GM18909 (cell line): ENCODE measurements around the gene HAUS8.
"Not testable (repeated sequence)": the region's sequence is repeated elsewhere in the genome, so short reads cannot be mapped to it uniquely, and the experiment has no call there.

Experiments used
- ATAC-seq: cut with Tn5 transposase; IDR thresholded peaks from one replicate; pipeline ENCODE4 v1.9.1; 2021; ENCODE audit warnings: mild to moderate bottlenecking; ENCODE audit not compliant: unreplicated experiment, poor library complexity

HAUS8 gene

DNA sequence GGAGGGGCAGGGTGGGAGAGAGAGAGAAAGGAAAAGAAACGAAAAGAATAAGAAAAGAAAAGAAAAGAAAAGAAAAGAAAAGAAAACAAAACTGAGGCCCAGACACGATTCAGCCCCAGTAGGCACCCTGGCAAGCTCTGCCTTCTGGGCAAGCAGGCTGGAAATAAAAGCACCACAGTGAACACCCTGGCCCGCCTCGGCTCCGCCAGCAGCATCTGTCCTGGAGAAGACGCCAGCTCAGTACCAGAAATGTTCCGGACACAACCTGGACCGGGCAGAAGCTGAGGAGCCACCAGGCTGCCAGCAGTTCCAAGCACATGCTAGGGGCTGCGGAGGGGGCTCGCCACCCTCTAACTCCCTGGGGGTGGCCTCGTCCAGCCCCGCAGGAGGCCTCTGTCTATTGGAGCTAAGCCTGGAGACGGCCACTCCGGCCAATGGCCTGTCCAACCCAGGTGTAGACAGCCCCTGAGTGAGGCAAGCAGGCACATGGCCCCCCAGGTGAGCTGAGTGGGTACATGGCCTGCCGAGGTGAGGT is 37.2 kb downstream of the HAUS8 start:
- no peak for ATAC-seq

DNA sequence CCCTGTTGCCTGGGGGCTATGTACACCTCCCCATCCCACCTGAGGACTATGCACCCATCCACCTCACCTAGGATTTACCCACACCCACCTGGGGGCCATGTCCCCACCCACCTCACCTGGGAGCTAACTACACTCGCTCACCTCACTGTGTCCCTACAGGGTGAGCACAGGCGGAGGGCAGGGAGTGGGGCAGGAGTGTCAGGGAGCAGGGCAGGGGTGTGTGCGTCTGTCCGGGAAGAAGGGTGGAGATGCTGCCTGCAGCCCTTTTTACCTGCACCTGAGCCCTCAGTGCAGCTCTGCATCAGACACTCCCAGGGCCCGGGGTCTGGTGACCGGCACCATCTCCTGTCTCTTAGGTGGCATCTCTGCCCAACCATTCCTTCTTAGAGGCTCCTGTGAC is 38.1 kb downstream of the HAUS8 start:
- ATAC-seq: no peak

DNA sequence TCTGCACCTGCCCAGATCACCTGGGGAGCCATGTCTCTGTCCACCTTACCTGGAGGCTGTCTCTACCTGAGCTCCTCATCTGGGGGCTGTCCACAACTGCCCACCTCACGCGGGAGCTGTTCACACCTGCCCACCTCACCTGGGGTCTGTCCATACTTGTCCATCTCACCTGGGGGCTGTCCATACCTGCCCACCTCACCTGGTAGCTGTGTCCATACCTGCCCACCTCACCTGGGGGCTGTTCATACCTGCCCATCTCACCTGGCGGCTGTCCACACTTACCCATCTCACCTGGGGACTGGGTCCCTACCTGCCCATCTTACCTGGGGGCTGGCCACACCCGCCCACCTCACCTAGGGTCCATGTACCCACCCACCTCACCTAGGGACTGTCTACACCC is 38.6 kb downstream of the HAUS8 start:
- ATAC-seq: no peak

DNA sequence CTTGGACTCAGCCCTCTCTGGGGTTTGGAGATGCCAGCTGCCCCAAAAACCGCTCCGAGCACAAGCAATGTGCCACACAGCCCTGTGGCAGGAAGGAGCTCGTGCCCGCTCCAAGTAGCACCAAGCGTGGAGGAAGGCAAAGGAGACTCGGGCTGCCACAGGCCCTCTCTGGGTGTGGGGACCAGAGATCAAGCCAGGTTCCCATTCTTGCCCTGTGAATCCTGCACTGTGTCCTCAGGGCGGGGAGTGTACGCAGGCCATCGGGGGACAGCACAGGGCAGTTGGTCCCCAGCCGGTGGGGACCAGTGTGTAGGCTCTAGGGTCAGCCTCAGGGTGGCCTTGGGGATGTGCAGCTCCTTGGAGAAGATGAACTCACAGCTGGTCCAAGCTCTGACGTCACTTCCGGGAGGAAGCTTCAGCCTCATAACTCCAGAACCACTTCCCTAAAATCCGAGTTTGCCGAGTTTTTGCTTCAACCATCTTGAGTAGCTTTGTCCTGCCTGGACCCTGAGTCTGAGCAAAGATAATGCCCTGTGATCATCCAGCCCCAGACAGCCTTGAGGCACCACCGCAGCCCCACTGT is 39.3 kb downstream of the HAUS8 start:
- ATAC-seq: no peak

DNA sequence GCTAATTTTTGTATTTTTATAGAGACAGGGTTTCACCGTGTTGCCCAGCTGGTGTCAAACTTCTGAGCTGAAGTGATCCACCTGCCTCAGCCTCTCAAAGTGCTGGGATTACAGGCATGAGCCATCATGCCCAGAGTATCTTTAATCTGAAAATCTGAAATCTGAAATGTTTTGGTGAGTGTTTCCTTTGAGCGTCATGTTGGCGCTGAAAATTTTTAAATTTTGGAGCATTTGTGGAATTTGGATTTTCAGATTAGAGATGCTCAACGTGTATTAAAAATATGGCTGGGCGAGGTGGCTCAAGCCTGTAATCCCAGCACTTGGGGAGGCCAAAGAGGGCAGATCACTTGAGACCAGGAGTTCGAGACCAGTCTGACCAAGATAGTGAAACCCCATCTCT is 43.5 kb downstream of the HAUS8 start:
- ATAC-seq: no peak

DNA sequence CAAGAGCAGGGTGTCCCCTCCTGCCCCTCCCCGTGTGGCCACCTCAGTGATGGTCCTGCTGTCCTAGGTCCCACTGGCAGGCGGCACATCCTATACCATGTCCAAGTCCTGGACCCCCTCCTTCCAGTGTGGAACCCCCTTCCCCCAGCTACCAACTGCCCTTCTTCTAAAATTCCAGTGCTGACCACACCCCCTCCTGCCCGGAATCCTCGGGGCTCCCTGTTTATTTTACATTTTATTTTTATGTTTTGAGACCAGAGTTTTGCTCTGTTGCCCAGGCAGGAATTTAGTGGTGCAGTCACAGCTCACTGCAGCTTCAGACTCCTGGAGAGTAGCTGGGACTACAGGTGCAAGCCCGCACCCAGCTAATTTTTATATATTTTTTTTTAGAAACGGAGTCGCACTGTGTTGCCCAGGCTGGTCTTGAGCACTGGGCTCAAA is 47.7 kb downstream of the HAUS8 start:
- ATAC-seq: no peak

DNA sequence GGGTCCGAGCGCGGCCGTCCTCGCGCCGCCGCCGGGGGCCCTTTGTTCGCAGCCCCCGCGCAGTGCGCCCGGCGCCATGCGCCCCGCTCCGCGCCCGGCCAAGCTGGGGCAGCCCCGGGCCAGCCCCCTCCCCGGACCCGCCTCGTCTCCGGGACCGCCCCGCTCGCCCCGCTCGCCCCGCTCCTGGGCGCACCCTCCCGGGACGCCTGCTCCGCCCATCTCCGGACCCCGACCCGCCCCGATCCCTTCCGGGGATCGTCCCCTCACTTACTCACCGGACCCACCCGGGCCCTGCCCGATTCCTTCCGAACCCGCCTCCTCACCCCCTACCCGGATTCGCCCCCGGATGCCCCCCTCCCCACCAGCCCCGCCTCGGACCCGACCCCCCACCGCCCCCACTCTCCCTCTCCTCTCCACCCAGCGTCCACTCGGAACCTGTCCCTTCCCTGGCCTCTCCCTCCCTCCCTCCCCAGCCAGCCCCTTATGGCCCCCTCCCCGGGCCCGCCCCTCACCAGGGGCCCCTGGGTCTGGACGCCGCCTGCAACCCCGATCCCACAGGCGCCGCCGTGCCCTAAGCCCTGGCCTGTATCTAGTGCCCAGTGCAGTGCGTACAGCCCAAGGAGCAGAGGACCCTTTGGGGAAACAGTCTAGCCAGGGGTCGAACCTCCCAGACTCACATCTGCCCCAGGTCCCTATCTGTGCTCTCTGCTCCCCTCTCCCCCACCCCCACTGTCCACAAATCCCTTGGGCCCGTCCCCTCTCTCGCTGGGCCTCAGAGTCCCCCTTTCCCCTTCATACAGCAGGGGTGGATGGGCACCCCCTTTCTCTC is 48.3 kb downstream of the HAUS8 start, which contains the start of gene CPAMD8:
Gene CPAMD8, minus strand, starts transcription at position 105 of the 829 bp plus-strand sequence. CDS start 168 bp downstream, outside the sequence.
- no peak for ATAC-seq

DNA sequence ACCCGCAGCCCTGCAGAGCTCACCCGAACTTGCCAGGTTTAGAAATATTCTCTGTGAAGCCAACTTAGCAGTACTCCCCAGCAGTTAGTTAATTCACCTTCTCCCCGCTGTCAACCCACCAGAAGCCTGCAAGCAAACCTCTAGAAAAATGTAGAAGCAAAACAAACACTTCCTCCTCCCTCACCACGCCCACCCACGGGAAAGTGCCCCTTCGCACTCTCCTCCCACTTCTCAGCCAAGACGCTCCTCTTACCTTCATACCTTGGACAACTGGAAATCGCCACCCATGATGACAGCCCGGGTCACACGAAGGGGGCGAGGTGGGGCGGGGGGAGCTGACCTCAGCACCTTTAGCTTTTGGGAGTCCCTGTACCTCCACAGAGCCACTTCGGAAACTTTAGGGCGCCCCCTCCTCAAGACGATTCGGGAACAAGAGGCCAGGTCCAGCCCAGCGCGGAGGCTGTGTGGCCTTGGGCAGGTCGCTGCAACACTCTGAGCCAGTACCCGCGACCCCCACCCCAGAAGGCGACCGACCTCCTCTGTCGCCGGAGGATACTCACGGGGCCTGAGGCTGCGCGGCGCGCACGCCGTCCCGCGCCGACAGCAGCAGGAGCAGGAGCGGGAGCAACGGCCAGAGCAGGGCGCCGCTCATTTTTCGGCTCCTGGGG is 49.1 kb downstream of the HAUS8 start:
- ATAC-seq: no peak

DNA sequence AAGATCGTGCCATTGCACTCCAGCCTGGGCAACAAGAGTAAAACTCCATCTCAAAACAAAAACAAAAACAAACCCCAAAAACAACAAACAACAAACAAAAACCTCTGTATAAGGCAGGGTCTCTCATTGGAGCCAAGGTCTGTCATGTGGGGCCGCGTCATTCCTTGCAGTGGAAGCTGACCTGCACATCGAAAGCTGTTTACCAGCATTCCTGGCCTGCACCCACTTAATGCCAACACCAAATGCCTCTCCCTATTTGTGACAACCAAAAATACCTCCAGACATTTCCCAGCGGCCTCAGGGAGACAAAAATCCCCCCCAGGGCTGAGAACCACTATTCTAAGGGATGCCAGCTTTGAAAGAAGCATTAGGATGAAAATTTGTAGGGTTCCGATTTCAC is 49.9 kb downstream of the HAUS8 start:
- ATAC-seq: no peak

DNA sequence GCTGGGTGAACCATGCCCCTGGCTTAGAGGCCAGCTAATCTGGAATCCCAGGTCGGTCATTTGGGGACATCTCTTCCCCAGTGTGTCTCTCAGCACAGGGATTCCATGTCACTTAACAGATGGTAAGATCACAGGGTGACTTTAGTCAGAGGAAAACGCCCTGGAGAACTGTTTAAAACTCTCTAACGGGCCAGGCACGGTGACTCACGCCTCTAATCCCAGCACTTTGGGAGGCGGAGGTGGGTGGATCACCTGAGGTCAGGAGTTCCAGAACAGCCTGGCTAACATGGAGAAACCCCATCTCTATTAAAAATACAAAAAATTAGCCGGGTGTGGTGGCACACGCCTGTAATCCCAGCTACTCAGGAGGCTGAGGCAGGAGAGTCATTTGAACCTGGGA is 50.3 kb downstream of the HAUS8 start:
- not testable (repeated sequence) for ATAC-seq

DNA sequence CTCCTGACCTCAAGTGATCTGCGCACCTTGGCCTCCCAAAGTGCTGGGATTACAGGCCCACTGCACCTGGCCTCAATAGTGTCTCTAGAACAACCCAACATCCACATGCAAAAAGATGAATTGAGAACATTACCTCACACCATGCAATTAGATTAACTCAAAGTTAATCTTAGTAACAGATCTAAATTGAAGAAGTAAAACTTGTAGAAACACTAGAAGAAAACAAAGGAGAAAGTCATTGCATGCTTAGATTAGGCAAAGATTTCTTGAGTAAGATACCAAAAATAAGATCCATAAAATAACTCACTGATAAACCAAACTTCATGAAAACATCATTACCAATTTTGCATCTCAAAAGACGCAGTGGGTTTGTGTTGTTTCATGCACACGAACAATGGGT is 51.4 kb downstream of the HAUS8 start:
- ATAC-seq: no peak

DNA sequence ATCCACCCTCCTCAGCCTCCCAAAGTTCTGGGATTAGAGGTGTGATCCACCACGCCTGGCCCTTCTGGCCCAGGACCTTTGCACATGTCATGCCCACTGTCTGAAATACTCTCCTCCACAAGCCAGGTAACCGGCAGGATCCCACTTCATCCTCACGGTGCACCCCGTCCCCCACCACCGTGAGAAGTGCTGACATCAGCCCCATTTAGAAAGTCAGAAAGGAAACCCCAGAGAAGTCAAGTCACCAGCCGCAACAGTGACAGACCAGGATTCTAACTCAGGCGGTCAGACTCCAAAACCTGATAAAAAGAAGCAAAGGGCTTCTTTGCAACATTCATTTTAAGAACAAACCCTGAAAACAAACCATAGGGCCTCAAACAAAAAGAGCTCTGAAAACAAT is 52.5 kb downstream of the HAUS8 start:
- no peak for ATAC-seq

DNA sequence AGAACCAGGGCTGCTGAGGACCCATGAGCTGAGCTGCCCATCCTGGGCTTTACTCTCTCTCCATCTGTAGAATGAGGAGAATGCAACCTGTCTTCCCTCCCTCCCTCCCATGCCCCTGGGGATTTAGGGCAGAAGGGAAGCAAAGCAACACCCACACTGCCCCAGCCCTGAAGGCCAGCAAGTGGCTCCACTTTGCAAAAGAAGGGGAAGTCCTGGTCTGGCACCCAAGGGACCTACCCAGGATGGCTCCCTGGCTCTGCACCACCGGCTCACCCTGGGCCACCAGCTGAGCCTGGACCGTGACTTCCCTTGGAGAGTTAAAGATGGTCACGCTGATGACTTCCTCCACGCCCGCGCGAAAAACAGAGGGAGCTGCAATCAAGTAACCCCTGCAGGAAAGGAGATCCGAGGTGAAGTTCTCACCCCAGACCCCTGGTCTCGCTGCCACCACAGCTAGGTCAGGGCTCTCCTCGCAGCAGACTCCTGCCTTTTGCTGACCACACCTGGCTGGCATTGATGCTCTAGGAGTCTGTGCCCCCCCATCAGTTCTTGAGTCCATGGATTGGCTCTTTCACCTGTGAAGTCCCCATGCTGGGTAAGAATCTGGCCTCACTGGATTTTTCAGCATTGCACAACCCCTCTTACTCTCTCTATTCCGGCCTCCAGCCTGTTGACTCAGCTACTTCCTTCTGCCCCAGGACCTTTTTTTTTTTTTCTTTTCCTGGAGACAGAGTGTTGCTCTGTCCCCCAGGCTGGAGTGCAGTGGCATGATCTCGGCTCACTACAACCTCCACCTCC is 53.3 kb downstream of the HAUS8 start:
- ATAC-seq: no peak

DNA sequence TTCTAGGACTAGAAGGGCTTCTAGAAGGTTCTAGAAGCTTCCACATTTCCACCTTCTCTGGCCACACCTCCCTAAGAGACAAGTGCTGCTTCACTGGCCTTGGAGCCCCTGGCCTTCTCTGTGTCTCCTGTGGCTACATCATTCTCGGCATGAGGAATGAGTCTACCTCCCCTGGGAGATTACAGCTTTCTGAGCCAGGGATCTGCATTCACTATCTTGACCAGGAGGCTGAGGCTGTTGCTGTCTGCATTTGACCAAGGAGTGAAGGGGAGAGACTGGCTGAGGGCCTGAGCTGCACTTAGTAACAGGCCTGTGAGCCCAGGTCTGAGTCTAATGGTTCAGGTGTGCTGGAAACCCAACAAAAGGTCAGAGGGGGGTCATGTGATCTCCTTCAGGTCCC is 53.9 kb downstream of the HAUS8 start:
- ATAC-seq: no peak

DNA sequence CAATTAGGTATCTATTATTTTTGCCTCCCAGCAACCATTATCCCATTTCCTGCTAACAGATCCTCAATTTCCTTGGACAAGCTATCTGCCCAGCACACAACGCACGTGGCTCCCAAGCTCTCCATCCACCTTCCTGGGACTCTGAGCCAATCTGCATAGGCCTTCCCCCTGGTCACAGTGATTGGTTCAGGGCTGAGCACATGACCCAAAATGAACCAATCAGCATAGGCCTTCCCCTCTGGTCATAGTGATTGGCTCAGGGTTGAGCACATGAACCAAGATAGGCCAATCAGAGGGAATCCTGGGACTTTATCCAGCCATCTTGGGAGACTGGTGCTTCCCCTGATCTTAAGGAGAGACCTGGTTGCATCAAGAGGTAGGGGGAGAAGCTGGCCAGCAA is 54.4 kb downstream of the HAUS8 start:
- ATAC-seq: no peak

DNA sequence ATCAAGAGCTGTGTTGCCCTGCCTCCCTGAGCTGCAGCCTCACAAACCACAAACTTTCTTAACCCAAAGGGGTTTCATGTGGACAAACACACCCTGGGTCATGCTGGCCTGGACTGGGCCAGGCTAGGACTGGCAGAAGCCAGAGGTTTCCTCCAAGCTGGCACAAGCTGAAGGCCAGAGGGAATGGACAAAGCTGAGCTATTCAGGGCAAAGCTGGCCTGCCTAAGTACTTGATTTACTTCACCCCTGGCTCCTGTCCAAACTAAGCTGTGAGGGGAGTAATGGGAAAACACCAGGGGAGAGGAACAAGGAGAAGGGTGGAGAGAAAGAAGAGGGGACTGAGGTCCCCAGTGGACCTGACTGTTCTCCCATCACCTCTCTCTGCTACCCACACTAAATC is 54.9 kb downstream of the HAUS8 start:
- no peak for ATAC-seq

DNA sequence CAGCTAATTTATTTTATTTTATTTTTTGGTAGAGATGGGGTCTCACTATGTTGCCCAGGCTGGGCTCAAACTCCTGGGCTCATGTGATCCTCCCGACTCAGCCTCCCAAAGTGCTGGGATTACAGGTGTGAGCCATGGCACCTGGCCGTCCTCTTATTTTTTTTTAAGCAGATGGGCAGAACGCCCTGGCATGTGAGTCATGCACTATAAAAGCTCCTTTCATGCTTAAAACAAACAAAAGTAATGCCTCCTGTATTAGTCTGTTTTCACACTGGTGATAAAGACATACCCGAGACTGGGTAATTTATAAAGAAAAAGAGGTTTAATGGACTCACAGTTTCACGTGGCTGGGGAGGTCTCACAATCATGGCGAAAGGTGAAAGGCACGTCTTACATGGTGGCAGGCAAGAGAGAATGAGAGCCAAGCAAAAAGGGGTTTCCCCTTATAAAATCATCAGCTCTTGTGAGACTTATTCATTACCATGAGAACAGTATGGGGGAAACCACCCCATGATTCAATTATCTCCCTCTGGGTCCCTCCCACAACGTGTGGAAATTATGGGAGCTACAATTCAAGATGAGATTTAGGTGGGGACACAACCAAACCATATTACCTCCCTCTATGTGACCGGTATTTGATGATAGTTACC is 60.9 kb downstream of the HAUS8 start:
- not testable (repeated sequence) for ATAC-seq

DNA sequence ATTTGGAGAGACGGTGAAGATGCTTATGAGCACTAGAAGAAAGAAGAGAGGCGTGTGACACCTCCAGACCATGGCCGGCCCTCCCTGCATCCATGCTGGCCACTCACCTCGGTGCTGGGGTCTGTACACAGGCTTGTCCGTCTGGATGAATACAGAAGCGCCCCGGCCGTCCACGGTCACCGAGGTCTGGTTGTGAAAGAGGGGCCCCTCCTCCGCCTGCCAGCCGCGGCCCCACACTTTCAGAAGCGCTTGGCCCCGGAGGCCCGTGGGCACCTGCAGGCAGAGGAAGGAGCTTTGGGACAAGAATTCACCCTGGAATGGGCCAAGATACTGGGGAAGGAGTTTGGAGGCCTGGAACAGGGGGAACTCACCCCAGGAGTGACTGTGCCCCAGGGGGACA is 63.8 kb downstream of the HAUS8 start:
- no peak for ATAC-seq

DNA sequence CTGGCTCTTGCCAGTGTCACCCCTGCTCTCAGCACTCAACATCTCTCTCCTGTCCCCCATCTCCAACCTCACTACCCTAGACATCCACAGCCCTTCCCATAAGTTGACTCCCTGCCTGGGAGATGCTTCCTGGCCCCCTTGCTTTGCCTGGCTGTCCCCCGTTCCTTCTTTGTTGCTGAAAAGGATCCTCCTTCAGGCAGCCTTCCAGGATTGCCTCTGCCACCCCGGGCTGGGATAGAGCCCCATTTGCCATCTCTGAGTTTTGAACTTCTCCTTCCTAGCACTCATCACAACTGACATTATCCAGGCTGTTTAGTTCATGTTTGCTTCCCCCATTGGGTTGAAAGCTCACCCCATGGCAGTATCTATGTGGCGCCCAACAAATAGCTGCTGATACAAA is 68.7 kb downstream of the HAUS8 start:
- no peak for ATAC-seq

DNA sequence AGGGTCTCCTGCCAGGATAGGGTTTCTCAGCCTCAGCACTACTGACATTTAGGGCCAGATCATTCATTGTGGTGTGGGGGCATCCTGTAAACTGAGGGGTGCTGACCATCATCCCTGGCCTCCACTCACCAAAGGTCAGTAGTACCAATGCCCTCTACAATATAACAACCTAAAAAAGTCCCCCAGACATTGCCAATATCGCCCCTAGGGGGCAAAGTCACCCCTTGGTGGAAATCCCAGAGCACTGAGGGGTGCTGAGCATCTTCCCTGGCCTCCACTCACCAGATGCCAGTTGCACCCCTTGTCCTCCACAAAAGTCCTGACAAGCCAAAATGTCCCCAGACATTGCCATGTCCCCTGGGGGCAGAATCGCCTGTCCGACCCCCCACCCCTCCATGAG is 70.3 kb downstream of the HAUS8 start:
- ATAC-seq: no peak
